Neuron (in vitro differentiated cells): ENCODE results near the gene SWSAP1.

Source experiments
- H2AFZ ChIP-seq: one replicate; pipeline ENCODE4 v1.6.1; 2013; ENCODE audit warnings: low read depth, mild to moderate bottlenecking, inconsistent platforms, low read length, moderate library complexity
- H3K27me3 ChIP-seq: one replicate; pipeline ENCODE4 v1.6.1; 2013; ENCODE audit warnings: low read length; ENCODE audit not compliant: insufficient read depth
- H3K36me3 ChIP-seq: one replicate; pipeline ENCODE4 v1.6.1; 2013; ENCODE audit warnings: low read length; ENCODE audit not compliant: insufficient read depth
- H3K4me1 ChIP-seq: one replicate; pipeline ENCODE4 v1.6.1; 2013; ENCODE audit warnings: low read length; ENCODE audit not compliant: insufficient read depth
- H3K4me3 ChIP-seq: 2 replicates; pipeline ENCODE4 v1.5.1; 2013; ENCODE audit warnings: mild to moderate bottlenecking, low read length, moderate library complexity
- H3K9me3 ChIP-seq: one replicate; pipeline ENCODE4 v1.6.1; 2013; ENCODE audit warnings: low read length

Gene SWSAP1

DNA sequence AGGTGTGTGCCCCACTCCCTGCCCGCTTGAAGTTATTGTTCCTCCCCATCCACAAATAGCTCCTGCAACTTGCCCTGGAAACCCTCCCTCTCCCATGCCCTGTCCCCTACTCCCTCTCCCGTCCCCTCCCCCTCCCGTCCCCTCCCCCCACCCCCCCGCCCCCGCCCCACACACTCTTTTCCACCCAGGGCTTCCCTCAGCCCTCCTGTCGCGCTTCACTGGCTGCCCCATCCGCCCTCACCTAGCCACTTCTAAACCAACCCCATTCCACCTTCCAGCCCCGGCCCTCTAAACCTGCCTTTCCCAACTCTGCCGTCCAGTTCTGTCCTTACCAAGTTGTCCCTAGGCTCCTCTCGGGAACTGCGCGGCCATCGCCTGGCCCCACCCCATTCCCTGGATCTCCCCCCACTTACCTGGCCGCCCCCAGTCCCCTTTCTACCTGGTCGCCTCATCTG is 43.7 kb downstream of the SWSAP1 start:
- Histone ChIP-seq H3K9me3 (peaks cover 12% of the 10 kb centered on the region), H3K4me1 (peaks cover 17% of the 10 kb centered on the region), H3K27me3 (peaks cover 62% of the 10 kb centered on the region), H3K4me3 (no peak overlapping the region), H3K36me3 (no peaks in the 10 kb centered on the region), H2AFZ (no peak overlapping the region)

DNA sequence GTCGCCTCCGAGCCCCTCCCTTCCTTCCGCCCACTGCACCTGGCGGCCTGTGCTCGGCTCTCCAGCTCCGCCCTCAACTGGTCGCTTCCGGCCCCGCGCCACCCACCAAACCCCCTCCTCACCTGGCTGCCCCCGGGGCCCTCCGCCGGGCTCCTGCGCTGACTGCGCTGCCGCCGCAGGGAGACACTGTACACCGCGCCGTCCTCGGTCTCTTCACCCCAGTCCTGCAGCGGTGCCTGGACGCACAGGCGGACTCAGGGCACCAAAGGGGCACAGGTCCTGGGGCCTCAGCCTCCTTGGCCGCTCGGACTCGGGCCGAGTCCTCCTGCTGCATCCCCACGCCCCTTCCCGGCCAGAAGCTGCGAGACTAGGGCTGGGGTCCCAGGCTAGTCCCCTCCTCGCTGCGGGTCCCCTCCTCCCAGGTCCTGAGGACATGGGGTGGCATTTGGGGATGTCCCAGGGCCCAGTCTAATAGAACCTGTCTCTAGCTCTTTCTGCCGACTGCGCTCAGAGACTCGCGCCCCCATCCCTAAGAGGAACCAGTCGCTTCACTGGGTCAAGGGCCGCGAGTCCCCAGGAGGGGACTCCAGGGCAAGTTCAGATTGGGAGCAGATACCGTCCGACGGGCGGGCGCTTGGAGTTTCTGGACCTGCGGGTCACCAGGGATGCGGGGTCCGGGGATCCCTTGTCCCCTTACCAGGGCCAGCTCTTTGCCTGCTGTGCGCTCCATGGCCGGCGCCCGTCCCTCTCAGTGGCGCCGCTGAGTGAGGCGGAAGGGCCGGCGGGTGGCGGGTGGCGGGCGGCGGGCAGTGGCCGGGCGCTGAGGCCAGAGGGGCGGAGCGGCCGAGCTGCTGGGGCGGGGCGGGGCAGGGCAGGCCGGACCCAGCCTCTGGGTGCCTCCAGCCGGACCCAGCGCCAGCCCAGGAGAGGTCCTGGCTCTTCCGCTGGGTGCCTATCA is 44.4 kb downstream of the SWSAP1 start, which contains the start of gene RGL3:
TSS of gene RGL3 (minus strand) at position 766 of the 958 bp plus-strand sequence. CDS start at position 730, 36 bp downstream.
- Histone ChIP-seq H3K36me3 (no peaks in the 10 kb centered on the region), H3K27me3 (peaks cover 68% of the 10 kb centered on the region), H3K9me3 (peaks cover 16% of the 10 kb centered on the region), H3K4me1 (peaks cover 17% of the 10 kb centered on the region), H3K4me3 (peak within 1 kb of the TSS; percentile 12), H2AFZ (peak within 1 kb of the TSS; percentile 3)

DNA sequence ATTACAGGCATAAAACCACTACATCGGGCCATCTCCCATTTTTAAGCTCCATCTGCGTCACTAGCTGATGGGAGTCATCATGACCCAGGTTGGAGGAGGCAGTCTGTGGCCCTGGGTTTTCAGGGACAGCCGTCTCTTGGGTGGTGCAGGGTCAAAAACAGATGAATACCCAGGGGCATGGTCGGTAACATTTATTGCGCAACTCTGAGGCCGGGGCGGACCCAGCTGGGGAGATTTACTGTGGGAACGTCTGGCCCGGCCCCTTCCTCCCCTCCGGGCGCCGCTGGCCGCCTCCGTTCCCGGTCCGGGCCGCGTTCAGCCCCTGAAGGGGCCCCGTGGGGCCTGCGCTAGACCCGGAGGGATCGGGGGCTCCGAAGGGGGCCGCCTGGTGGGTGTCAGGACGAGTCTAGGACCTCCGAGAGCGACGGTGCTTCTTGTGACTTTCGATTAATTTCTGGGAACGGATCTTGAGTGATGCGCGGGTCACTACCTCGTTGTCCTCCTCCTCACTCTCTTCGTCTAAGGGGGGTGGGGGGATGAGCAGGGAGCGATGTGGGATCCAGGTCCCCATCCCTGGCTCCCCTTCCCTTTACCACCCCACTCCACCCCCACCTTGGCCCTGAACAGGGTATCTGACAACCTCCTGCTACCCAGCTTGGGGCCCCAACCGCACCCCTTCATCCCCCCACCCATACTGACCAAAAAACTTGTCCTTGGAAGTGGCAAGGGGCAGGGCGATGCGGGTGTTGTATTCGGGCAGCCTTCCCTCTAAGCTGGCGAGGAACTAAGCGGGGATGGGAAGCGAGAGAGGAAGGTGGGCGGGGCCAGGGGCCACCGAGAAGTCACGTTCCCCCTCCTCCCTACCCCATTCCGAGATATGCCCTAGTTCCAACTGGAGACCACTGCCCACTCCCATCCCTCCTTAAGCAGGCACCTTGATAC is 46.2 kb downstream of the SWSAP1 start:
- Histone ChIP-seq H2AFZ (peak overlapping the region; percentile 63), H3K36me3 (no peaks in the 10 kb centered on the region), H3K9me3 (peaks cover 16% of the 10 kb centered on the region), H3K27me3 (peaks cover 68% of the 10 kb centered on the region), H3K4me3 (peak overlapping the region; percentile 16), H3K4me1 (peaks cover 17% of the 10 kb centered on the region)

DNA sequence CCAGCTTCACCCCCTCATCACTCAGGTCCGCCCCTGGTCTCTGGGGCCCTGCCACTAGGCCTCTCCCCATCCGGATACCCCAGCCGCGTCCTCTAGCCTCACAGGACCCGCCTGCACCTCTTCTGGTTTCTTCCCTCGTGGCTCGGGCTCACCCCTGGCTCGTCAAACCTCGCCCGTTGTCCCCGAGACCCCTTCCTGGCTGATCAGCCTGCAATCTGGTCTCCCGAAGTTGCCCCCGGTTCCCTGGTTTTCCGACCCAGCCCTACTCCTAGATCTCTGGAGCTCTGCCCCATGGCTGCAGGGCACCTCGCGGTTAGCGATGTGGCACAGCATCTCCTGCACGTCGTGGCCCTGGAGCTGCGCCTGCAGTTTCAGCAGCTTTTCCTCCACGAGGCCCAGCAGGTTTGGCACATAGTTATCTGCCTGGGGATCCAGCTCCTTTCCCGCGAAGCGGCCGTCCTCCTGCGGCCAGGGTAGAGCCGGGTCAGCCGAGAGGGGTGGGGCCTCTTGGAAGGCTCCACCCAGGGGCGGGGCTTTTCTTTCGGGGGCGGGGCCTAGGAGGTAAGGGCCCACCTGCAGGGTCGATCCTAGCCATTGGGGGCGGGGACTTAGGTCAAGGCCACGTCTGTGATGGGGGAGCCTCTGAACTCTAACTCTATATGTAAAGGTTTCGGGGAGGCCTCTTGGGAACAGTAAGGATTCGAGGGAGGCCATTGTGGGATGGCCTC is 47.1 kb downstream of the SWSAP1 start:
- Histone ChIP-seq H3K4me3 (no peak overlapping the region), H3K4me1 (peaks cover 17% of the 10 kb centered on the region), H3K27me3 (peaks cover 63% of the 10 kb centered on the region), H3K36me3 (no peaks in the 10 kb centered on the region), H2AFZ (no peak overlapping the region), H3K9me3 (peaks cover 16% of the 10 kb centered on the region)

DNA sequence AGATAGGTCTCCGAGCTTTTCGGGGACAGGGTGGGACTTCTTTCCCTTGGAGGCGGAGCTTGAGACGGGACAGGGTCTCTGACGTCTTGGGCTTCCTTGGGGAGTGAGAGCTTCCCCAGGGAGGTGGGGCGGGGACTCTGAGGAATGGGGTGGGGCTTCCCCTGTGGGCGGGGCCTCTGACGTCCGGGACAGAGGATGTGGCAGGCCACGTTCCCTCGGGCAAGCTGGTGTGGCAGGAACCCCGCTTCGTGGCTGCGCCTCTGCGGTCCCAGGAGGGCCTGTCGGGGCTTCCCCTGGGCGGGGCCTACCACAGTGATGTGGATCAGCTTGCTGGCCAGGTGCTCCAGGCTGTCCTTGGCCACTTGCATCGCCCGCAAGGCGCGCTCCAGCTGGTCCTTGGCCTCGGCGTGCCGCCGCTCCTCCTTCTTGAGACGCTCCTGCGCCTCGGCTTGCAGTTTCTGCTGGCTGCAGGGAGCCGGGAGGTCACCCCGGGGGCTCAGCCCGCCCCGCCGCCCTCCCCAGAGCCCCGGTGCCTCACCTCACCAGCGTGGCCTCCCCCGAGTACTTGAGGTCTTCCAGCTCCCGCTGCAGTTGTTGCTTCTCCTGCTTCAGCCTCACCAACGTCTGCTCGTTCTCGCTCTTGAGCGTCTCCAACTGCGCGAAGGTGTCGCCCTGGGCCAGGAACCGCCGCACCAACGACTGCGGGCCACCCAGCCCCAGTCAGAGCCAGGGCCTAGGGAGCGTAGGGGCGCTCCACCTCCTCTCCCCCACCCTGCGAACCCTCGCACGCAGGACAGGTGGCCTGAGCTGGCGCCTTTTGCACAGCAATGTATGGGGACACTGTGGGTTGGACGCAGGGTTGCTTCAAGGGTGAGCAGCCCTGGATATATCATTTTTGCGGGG is 47.9 kb downstream of the SWSAP1 start:
- Histone ChIP-seq H3K4me3 (no peak overlapping the region), H3K36me3 (no peaks in the 10 kb centered on the region), H3K9me3 (peaks cover 16% of the 10 kb centered on the region), H3K4me1 (peaks cover 17% of the 10 kb centered on the region), H3K27me3 (peaks cover 56% of the 10 kb centered on the region), H2AFZ (no peak overlapping the region)

GRCh38 chr19:11423164-11423790 is 48.8 kb downstream of the SWSAP1 start:
- peaks cover 16% of the 10 kb centered on the region for H3K9me3 ChIP-seq
- H3K4me3 ChIP-seq = no peak overlapping the region
- no peaks in the 10 kb centered on the region for H3K36me3 ChIP-seq
- peaks cover 50% of the 10 kb centered on the region for H3K27me3 ChIP-seq
- H2AFZ ChIP-seq = no peak overlapping the region
- peaks cover 17% of the 10 kb centered on the region for H3K4me1 ChIP-seq

- no peak overlapping the region for H2AFZ ChIP-seq
- no peak overlapping the region for H3K4me3 ChIP-seq
- H3K27me3 ChIP-seq = peaks cover 44% of the 10 kb centered on the region
Observed at GRCh38 chr19:11423791-11424181, 49.3 kb downstream of the SWSAP1 start.

More at GRCh38 chr19:11423791-11424181, 49.3 kb downstream of the SWSAP1 start:
- H3K36me3 ChIP-seq = no peaks in the 10 kb centered on the region
- peaks cover 16% of the 10 kb centered on the region for H3K9me3 ChIP-seq
- peaks cover 14% of the 10 kb centered on the region for H3K4me1 ChIP-seq
